HG03432 (cell line): ENCODE data around the gene PTAFR.

ENCODE experiments used
- ATAC-seq: cut with Tn5 transposase; IDR thresholded peaks from one replicate; pipeline ENCODE4 v1.9.1; 2021; ENCODE audit warnings: mild to moderate bottlenecking, moderate library complexity; ENCODE audit not compliant: unreplicated experiment

PTAFR gene

DNA sequence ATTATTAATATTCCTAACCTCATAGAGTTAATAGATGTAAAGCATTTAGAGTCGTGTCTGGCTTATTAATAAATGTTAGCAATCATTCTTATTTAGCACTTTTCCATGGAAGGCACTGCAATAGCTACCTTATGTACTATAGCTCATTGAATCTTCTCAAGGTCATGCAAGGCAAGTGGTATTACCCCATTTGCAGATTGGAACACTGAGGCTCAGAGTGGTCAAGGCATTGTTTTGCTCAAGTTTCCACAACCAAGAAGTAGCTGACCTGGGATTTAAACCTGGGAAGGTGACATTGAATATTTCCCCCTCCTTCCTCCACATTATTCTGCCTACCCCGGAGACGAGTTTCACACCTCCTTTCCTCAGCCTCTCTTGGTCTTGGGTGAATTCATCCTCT is 50.3 kb downstream of the PTAFR start:
- ATAC-seq: no peak

DNA sequence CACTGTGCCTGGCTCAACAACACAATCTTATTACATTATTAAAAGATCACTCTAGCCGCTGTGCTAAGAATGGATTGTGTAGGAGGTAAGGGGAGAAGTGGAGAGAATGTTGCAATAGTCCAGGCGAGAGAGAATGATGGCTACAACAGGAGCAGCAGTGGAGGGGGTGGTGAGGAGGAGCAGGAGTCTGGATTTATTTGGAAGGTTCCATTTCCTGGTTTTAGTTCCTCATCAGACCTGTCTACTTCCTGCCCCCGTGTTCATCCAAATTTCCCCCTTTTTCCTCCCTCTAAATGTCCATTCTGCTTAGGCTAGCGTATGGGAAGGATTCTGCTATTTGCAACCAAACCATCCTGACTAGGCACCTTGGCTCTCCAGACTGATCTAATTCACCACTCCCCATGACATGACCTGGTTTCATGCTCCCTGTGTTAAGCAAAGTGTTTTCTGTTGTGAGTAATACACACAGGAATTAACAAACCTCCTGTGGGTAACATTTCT is 53.0 kb downstream of the PTAFR start:
- no peak for ATAC-seq

DNA sequence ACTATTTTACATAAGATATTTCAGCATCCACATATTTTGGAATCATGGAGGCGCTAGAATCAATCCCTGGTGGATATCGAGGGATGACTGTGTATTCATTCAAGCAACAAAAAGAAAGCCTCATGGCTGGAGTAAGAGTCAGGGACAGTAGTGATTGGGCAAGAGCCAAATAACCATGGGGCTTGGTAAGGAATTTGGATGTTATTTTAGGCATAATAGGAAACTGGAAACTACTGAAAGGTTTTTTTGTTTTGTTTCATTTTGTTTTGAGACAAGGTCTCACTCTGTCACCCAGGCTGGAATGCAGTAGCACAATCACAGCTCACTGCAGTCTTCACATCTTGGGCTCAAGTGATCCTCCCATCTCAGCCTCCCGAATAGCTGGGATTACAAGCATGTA is 54.3 kb downstream of the PTAFR start:
- no peak for ATAC-seq

DNA sequence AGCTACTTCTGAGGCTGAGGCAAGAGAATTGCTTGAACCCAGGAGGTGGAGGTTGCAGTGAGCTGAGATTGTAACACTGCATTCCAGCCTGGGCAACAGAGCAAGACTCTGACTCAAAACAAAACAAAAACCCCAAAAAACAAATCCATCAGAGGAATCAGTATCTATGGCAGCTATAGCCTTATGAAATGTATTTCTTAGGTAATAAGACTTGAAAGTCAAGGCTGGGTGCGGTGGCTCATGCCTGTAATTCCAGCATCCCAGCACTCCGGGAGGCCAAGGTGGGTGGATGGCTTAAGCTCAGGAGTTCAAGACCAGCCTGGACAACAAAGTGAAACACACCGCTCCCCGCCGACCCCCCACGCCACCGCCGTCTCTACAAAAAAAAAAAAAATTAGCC is 56.9 kb downstream of the PTAFR start:
- ATAC-seq: no peak

DNA sequence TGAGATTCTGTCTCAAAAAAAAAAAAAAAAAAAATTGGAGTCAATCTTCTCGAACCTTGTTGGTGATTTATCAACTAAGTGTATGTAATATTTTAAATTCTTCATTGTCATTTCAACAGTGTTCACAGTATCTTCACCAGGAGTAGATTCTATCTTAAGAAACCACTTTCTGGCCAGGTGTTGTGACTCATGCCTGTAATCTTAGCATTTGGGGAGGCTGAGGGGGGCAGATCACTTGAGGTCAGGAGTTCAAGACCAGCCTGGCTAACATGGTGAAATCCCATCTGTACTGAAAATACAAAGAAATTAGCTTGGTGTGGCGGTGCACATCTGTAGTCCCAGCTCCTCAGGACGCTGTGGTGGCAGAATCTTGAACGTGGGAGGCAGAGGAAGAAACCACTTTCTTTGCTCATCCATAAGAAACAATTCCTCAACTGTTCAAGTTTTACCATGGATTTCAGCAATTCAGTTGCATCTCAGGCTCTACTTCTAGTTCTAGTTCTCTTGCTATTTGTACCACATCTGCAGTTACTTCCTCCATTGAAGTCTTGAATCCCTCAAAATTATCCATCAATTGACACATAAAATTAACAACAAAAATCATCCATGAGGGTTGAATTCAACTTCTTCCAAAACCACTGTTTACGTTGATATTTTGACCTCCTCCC is 57.7 kb downstream of the PTAFR start:
- ATAC-seq: no peak

DNA sequence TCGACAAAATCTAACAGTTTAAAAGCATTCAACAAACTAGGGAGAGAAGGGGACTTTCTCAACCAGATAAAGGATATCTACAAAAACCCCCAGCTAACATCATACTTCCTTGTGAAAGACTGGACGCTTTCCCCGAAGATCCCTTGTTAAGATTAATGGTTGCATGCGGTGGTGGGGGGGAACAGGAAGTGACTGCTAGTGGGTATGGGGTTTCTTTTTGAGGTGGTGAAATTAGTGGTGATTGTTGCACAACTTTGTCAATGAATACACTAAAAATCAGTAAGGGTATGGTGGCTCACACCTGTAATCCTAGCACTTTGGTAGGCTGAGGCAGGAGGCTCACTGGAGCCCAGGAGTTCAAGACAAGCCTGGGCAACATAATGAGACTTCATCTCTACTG is 61.2 kb downstream of the PTAFR start:
- ATAC-seq: no peak

DNA sequence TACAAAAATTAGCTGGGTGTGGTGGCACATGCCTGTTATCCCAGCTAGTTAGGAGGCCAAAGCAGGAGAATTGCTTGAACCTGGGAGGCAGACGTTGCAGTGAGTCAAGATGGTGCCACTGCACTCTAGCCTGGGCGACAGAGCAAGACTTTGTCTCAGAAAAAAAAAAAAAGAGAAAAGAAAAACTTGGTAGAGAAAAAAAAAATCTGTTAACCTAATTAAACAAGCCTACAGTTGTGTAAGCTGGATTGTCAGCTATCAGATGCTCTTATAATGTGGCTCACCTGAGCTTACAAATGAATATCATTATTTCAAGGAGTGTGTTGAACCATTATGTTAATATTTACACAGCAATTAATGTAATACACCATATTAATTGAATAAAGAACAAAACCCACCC is 61.6 kb downstream of the PTAFR start:
- ATAC-seq: no peak

DNA sequence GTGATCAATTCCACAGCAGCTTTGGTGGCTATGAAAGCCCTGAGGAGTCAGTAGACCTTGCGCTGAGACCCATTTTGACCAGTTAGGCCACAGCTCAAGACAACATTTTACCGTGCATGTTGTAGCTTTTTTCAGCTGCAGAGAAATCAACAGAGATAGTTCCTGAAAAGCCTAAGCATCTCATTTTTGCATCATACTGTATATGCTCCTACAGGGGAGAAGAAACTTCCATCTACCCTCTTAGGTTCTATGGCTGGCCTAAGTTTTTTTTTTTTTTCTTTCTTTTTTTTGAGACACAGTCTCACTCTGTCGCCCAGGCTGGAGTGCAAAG is 63.3 kb downstream of the PTAFR start:
- no peak for ATAC-seq

DNA sequence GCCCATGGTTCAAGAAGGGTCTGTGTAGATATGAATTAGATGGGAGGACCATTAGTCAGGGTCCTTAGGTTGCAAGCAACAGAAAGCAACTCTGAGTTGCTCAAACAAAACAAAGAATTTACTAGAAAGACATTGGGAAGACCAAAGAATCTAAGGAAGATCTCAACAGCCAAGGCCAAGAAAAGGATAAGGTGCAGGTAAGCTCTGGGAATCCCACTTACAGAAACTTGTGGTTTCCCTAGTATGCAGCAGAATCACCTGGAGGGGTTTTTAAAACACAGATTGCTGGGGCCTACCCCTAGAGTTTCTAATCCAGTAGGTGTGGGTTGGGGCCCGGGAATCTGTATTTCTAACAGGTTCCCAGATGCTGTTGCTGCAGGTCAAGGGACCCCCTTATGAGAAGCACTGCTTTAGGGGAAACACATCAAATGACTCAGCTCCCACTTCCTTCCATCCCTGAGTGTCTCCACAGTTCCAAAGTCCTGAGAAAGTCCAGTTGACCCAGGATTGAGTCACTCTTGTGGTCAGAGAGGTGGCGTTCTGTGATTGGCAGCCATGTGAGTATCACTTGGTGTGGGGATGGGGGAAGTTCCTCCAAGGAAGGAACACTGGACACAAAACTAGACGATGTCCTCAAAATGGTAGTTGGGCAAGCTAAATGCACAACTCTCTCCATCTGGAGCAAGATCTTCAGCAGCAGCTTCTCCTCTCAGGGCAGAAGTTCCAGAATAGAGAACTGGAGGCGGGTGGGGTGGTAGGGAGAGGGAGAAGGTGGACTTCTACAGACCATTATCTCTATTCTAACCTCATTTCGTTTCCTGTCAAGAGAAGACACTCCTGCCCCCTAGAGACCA is 63.9 kb downstream of the PTAFR start:
- no peak for ATAC-seq

DNA sequence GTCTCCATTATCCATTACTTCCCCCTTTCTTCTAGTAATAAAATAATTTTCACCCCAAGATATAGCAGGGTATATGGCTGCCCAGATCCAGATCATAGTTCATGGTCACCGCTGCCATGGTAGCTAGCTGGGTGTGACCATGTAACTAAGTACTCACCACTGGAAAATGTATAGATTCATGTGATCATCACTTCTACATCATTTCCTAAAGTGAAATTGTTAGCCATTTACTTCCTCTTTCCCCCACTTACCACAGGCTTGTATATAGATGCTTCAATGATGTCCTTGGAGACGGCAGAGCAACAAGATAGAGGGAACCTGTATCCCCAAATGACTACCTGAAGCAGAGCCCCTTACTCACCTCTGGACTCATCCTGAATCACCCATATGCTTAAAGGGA is 65.3 kb downstream of the PTAFR start:
- ATAC-seq: no peak

DNA sequence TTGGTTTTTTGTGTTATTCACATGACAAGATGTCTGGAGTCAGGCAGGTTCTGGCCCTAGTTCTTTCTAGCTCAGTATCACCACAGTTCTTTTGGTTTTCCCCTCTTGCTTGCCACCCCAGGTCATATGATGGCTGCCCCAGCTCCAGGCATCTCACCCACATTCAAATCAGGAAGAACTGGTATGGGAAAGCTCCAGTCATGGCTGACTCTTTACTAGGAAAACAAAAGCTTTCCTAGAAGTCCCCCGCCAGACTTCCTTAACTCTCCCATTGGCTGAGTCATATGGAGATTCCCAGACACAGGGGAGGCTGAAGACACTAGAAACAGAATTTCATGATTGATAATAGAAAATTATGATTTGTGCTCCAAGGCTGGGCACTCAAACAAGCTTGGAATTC is 65.9 kb downstream of the PTAFR start:
- no peak for ATAC-seq

DNA sequence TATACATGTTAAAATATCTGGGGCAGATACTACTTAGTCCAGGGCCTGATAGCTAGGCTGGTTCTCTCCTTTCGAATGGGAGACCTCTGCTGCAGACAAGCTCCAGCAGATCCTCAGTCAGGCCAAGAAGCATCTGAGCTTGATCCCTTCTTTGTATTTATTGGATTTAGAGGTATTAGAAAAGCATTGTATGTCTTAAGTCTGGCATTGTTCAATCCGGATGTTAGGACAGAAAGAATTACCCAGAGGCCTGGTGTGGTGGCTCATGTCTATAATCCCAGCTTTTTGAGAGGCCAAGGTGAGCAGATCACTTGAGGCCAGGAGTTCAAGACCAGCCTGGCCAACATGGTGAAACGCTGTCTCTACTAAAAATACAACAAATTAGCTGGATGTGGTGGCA is 66.9 kb downstream of the PTAFR start:
- ATAC-seq: no peak

DNA sequence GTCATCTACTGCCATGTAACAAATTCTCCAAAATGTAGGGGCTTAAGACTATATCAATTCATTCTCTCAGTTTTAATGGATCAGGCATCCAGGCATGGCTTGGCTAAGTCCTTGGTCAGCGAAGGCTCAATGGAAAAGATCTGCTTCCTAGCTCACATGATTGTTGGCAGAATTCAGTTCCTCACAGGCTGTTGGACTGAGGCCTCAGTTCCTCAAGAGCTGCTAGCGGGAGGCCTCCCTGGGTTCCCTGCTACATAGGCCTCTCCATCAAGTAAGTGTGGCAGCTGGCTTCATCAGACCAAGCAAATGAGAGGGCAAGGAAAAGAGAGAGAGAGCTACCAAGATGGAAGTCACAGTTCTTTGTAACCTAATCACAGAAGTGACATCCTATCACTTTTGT is 68.5 kb downstream of the PTAFR start:
- no peak for ATAC-seq

DNA sequence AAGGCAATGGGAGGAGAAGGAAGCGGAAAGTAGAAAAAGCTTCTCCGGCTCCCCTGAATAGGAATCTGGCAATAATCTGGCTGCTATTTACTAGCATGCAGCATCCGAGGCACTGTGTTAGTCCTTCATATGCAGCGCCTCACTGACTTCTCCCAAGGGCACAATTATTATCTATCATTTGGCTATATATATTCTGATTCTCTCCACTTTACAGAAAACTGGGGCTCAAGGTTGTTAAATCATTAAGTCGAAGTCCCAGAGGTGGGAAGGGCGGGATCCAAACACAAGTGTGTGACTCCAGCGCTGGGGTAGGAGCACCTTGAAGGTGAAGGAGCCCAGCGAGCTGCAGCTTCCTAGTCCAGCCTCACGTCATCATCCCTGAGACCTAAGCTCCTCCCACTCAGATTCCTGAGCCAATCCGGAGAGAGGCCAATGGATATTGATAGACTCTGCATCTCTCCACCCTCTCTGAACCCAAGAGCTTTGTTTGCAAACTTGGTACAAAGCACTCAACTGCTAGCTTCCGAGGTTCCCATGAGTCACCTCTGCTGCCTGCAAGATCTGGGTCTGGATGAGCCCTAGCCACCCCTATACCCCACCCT is 71.5 kb downstream of the PTAFR start:
- ATAC-seq: no peak

DNA sequence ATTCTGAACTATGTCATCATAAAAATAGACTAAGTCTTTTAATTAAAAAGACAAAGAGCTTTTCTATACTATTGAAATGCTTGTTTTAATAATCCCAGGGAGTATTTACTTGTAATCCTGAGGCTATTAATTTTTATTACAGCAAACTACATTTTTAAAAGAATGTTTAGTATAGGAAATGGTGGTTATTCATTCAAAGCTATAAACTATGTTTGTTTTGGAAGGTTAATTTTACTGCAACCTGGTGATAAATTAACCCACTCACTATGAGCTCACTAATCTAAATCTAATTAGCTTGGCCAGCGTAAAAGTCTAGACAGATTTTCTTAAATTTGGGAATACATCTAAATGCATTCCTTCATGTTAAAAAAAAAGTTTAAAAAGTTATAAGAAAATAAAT is 74.3 kb downstream of the PTAFR start:
- ATAC-seq: no peak

DNA sequence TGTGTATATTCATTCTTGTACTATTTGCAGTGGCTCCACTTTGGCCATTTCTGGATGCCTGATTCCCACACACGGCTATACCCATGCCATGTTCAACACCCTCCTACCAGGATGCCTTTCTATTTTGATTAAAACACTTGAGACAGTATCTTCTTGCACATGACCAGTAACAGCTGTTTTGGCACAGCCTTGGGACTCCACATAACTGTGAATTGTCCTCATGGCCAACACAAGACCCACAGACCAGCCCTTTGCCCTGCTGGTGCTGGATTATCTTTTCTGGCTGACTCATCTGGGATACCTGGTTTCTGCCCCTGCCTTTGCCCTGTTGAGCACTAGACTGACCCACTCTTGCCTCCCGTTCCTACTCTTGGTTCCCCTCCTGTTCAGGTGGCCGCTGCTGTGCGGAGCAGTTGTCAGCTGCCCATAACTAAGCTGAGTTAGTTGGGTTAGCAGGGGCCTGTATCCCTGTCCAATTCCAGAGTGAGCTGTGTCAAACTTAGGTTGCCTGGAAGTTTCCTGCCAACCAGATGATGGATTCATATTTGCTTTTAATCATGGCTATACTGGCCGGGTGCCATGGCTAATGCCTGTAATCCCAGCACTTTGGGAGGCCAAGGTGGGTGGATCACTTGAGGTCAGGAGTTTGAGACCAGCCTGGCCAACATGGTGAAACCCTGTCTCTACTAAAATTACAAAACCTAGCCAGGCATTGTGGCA is 77.3 kb downstream of the PTAFR start:
- no peak for ATAC-seq
